HS-27A (cell line): ENCODE results near the gene ASIC2.

Experiments used
- DNase-seq: peaks from one replicate; pipeline ENCODE4 v3.0.0-alpha.2; 2012; ENCODE audit warnings: low read depth, missing footprints

The ASIC2 gene

DNA sequence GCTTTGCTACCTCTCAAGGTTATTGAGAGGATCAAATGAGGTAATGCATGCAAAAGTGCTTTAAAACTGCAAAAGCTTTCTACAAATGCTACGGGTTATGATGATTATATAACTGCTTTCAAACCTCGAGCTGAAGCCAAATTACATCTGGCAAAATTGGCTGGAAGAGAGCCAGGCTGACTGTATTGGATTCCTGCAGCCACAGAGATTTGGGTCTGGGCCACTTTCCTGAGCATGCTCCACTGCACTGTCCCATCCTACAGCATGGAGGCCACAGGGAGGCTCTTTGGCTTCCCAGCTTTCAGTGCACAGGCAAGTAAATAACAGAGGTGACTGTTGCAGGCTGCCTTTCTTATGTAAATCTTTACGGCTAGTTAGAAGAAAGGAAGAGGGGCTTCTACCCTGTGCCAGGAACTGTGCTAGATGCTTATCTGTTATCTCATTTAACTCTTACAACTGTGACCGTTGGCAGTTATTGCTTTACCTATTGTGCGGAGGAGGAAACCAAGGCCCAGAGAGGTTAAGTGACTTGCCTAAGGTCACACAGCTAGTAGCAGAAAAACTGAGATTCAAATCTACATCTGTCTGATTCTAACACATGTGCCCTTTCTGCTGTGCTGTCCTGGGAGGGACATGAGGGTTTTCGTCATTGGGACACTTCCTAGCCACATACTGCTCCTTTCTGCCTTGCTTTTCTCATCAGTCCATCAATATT is 179.7 kb downstream of the ASIC2 start:
- no peak for DNase-seq

DNA sequence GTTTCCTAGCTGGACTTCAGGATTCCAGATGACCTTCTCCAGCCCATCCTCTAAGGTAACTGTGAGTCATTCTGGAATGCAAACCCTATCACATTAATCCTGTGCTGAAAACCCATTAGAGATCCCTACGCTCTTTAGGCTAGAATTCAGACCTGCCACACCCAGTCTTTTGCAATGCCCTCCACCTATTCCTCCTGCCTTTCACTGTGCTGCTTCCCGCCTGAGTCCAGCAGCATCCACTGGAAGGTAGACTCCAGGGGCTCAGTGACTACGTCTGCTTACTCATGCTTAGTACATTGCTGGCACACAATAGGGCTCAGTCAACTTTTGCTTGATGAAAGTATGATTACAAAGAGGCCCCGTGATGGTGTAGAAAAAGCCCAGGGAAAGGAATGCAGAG is 180.3 kb downstream of the ASIC2 start:
- DNase-seq, result no peak

DNA sequence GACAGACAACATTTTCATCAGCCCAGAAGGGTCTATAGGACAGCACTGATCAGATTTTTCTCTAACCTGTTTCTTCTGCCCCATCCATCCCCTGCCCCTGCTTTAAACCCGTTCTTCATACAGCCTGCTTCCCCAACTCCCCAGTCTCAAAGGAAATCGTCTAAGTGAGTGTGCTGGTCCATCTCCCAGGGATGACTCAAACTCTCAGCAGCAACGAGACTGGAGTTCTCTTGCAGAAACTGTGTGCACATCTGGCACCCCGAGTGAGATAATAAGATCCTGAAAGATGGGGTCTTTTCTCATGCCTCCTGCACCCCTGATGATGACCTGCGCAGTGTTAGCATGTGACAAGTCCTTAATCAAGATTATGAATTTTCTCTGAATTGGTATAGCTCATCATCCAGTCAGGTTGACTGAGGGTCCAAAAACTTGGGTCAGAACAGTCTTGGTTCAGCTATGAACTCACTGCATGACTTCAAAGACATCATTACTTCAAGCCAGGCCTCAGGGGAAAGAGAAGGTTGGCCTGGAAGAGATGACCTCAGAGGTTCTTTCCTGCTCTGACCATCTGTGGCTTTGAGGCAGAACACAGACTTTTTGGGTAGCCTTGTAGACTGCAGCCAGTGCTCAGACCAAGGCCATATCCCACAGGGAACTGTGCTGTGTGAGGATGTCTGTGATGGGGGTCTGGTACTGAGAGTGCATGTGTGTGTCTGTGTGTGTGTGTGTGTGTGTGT is 183.6 kb downstream of the ASIC2 start:
- DNase-seq, result no peak

DNA sequence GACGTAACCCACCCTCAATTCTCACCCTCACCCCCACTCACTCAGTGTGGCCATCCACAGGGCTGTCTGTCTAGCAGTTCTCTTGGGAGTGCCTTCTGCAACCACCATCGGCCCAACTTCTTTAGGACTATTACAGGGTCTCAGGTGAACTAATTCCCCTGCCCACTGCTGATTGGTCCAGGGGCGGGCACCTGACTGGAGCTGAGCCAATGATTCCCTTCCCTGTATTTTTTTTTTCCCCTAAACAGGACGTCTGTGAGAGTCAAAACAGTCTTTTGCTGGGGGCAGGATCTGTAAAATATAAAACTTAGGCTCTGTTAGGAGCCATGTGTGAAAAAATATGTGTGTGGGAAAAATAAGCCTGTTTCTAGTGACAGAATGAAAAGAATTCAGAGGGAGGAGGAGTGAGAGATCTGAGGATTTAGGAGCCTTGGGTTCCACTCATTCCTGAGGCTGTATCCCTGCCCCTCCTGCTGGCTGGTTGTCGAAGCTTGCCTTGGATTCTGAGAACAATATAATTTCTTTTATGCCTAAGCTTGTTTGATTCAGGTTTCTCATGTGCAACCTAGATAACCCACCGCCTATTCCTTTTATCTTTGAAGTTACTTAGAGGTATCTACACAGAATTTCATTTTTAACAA is 186.4 kb downstream of the ASIC2 start:
- no peak for DNase-seq

DNA sequence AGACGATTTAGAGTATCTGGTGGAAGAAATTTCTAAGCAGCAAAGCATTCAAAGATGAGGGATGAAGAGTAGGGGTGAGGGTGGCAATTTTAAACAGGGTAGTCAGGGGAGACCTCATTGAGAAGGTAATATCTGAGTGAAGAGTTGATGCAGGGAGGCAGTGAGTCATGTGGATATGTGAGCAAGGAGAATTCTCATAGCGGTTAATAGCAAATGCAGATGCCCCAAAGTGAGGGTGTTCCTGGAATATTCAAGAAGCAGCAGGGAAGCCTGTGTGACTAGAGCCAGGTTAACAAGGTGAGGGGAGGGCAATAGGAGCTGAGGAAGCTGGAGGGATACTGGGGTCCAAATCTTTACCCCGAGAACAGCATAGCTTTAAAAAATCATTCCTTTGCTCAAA is 187.2 kb downstream of the ASIC2 start:
- no peak for DNase-seq

DNA sequence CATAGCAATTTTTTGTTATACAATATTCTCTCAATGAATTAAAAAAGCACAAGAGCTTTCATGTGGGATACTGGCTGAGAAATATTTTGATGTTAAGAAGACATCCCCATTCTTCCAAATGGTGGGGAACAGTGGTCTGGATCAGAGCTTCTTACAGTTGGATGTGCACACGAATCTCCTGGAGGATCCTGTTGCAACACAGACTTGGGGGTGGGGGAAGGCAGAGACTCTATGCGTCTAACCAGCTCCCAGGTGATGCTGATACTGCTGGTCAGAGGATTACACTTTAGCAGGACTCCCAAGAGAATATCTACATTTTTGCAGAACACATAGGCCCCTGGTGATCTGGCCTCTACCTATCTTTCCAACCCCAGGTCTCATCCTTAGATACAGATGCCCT is 193.2 kb downstream of the ASIC2 start:
- DNase-seq, result no peak

DNA sequence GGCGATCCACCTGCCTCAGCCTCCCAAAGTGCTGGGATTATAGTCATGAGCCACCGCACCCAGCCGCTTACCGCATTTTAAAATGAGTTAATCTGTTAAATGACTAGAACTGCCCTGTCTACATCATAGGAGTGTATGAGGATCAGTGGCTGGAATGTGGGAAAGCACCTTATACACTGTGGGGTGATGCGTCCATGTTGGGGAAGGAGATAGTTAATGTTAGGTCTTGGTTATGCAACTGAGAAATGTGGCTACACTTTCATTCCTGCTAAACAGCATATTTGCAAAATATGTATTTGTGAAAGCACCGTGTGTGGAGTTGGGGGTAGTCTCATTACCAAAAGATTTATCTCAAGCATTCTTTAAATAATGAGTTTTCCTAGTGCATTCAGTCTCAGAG is 193.8 kb downstream of the ASIC2 start:
- DNase-seq, result no peak

DNA sequence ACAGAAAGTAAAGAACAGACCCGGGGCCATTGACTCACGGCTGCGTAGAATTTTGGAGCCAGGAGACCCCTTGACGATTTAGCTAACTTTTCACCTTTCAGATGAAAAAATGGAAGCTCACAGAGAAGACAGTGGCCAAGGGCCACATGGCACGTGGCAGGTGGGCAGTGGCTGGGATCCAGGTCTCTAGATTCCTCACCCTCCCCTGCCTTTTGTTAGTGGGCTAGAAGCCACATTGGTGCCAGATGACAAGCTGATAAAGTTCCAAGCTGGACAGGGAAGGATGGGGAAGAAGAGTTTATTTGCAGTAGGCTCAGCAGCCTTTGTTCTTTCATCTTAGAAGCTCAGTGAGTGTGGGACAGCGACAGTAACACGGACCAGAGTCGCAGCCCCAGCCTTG is 195.7 kb downstream of the ASIC2 start:
- no peak for DNase-seq

DNA sequence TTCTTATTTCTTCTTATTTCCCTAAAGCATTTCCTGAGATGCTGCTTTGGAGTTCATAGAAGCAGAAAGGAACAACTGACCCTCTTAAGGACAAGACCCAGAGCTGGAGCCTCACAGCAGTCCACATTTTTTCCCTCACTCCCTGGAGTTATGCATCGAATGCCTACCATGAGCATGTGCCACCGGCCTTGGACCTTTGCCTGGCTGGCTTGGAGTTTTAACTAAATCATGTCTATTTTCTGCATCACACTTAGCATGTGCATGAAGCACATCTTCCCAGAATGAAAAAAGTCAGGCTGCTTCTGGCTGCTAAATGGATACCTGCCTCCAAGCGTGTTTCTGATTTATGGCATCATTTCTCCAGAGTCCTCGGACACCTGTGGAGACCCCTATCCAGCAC is 196.9 kb downstream of the ASIC2 start:
- DNase-seq, result no peak

DNA sequence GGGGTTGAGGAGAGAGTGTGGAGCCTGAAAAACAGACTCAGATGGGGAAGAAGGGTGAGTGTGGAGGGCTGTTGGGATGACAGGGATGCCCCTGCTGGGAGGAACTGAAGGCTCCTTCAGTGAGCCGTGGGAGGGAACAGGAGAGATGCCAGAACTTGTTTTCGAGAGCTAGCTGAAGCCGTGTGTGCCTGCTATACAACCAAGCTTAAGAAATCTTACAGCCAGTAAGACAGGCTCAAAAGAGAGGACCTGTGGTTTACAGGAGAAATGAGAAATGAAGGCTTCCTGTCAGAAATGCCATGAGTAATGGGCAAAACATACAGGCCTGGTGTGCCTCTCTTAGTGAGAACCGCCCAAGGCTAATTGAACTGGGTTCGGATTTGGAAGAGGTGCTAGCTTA is 201.8 kb downstream of the ASIC2 start:
- no peak for DNase-seq

DNA sequence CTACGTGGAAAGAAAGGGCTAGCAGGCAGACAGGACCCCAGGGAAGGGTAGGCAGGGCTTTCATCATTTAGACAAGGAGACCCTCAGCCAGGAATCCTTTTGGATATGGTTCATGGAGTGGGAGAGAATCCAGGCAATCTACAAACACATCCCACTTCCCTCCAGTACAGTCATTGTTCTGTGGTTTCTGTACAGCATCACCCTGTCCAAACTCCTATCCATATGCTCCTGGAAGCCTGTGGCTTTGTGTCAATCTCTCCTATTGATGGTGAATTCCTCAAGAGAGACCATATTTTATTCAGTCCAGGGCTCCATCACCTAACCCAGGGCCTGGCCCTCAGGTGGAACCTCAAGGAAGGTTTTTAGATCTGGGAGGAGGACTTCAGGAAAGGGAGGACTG is 202.3 kb downstream of the ASIC2 start:
- no peak for DNase-seq

DNA sequence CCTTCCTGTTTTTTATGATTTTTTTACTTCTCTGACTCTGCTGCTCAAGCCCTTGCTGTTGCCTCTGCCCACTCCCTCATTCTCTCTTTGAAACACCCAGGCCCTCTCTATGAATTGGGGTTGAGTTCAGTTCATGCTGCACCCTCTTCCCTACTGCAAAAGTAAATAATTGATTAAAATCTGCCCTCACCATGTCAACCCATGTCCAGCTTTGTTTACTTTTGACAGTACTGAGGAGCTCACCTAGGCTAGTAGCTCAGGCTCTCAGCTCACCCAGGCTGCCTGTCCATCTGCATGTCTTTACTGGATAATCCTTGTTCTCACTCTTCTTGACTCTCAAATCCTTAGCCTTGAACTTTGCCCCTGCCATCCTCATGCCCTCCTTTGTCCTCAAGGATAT is 206.2 kb downstream of the ASIC2 start:
- DNase-seq, result no peak

DNA sequence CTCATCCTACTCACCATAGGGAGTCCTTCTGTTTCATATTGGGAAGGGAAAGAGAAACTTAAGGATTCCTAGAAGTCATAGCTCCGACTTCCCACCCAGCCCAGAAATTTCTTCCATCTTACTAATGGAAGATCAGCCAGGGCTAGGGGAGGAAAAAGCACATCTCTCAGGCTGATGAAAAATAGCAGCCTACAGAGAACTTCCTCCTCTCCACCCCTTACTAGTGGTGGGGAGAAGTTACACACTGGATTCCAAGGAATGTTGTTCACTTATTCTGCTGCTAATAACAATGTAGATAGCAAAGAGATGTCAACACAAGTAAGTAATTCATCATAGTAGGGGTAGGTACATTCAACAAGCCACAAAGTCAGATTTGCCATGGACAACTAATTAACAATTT is 207.1 kb downstream of the ASIC2 start:
- no peak for DNase-seq

DNA sequence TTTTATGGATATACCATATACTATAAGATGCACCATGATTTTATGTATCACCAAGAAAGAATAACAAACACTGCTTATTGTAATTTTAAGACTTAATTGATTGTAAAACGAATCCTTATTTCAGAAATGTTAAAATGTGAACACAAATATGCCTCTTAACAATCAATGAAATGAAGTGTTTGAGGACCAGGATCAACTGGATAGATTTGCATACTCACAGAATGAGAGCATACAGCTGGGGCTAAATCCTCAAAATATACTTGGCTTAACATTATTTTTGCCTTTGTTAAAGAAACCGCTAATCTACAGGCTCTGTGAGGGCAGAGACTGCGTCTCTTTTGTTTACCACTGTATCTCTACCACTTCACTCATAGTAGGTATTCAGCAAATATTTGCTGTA is 207.8 kb downstream of the ASIC2 start:
- DNase-seq, result no peak

DNA sequence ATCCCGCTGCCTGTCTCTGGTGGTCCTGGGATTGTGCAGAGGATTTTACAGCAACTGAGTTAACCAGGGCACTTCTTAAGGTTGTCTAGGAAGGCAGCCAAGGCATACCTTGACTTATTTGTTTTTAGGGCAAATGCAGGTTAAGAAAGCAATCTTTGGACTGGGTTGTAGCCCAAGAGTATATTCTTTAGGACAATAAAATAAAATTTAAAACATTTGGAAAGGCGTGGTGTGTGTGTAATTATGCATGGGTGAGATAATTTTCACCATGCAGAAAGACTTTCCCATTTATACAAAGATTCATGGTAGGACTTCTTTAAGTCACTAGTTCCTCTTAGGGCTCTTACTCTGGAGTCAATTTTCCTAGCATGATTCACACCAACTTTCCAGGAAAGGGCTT is 208.3 kb downstream of the ASIC2 start:
- DNase-seq, result no peak

DNA sequence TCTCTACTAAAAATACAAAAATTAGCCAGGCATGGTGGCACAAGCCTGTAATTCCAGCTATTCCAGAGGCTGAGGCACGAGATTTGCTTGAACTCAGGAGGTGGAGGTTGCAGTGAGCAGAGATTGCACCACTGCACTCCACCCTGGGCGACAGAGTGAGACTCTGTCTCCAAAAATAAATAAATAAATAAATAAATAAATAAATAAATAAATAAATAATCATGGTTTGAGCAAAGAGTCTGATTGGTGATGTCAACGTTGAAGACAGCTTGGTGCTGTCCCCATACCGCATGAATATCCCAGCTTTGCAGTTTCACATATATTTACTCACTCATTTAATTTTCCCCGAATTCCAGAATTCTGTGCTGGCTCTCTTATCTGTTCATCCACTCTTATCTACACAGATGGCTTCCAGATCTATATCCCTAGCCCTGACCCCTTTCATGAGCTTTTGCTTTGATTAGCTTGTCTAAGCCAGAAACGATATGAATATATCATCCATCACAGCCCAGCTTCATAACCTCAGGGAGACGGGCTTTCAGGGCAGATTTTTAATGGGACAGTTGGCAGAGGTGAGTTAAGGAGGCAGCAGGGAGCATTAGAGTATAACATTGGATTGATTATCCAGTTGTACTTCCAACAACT is 210.4 kb downstream of the ASIC2 start:
- DNase-seq, result no peak

DNA sequence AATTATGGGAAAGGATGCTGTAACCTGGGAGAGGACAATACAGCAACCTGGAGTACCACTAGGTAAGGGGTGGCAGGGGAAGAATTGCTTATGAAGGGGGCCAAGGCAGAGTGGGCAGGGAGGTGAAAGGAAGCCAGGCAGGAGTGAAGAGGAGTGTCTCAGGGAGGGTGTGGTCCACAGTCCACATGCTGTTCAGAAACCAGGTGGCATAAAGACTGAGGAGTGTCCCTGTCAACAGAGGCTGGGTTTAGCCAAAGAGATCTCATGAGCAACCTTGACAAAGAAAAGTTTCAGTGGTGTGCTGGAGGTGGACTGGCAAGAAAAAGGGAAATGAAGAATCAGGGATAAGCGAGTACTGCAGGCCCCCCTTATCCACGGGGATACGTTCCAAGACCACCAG is 213.0 kb downstream of the ASIC2 start:
- DNase-seq, result no peak

DNA sequence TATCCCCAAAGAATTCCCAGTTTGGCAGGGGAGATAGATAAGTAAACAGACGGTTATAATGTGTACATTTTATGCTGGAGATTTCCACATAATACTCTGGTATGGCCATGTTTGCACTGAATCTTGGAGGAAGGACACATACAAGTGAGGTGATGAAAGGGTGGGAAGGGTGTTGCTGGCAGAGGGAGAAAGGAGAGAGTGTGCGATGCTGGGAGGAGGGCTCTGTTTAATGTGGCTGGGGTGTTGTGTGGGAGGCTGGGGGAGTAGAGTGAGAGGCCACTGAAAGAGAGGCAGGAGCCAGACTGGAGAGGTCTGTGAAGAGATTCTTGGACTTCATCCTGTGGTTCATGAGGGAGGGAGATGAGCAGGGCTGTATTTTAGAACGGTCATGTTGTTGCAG is 213.9 kb downstream of the ASIC2 start:
- no peak for DNase-seq

DNA sequence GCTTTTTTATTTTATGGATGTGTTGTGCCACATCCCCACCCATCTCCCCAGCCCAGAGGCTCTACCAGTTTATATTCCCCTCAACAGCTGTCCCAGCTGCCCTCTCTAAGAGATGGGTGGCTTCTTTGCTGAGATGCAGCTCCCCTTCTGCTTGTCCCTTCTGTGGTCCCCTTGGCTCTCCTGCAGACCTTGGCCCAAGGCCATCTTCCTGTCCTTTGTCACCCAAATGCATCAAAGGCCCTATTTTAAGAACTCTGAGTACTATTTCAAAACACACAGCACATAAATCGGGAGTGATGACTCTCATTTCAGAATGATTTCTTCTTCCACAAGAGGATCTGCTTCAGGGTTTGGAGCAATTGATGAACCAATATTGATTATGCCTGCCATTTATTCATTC is 216.1 kb downstream of the ASIC2 start:
- DNase-seq, result no peak

DNA sequence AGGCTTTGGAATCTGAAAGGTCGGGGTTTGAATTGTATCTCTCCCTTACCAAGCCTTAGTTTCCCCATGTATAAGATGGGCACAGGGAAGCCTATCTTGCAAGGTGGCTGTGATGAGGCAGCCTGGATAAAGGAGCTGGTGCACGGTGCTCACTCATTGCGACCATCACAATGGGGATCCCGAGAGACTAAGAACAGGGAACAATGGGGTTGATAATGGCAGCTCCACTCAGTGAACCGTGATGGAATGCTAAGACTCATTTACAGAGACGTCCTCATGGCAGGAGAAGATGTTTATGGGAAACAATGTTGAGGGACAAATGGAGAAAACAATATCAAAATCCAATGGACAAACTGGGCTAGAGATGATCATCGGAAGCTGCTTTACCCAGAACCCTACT is 219.7 kb downstream of the ASIC2 start:
- DNase-seq, result no peak

DNA sequence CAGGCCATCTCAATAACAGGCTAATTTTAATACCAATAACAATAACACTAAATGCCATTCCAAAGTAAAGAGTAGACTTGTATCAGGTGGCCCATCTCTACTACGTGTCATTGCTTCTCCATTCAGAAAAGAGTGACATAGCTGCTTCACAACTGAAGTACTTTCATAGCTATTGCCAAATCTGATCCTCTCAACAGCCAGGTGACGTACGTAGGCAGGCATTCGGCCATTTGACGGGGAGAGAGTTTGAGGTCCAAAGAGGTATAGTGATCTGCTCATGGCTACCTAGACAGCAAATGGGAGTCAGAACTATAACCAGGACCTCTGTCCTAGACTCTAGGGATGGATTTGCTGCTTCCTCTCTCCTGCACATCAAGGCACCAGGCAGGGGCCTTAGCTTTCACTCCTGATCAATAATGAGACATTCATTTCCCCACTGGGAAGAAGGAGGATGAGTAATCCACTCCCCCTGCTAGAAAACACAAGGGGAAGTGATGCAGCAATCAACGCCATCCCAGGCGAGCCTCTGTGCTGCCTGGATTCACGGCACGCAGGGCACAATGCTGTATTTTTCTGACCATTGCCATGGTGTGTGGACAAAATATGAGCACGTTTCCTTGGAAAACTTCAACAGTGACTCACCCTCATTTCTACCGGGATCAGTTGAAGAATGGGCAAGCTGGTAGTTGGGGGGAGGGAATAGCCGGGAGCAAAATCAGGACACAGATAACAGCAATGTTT is 220.5 kb downstream of the ASIC2 start:
- DNase-seq, result no peak

DNA sequence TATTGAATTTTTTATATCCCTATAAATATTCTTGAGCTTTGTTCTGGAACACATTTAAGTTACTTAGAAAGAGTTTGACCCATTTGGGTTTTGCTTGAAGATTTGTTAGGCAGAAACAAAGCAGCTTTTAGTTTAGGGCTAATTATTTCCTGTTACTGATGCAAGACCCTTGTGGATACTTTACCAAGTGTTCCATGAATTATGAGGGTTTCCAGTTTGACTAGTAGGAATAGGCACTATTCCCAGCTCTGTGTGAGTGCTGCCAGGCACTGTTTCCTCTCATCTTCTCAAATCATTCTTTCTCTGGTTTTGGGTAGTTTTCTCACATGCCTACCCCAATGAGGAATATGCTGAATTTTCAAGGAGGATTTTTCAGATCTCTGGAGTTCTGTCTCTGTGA is 221.4 kb downstream of the ASIC2 start:
- DNase-seq, result no peak
